Activated CD8-positive, alpha-beta memory T cell treated with anti-CD3 and anti-CD28 coated beads, Interleukin-2, amount 50 U/mL, for 1 hour (primary cell): ENCODE results near the gene TARBP1.
"Not testable (repeated sequence)": the region's sequence is repeated elsewhere in the genome, so short reads cannot be mapped to it uniquely, and the experiment has no call there.

Source experiments
- DNase-seq: peaks from one replicate; pipeline ENCODE4 v3.0.0-alpha.2; 2020; ENCODE audit errors: extremely low read depth

Gene TARBP1

GRCh38 chr1:234388094-234388493 lies 90.9 kb downstream of the TARBP1 start:
- no peak for DNase-seq

GRCh38 chr1:234386122-234386521 lies 92.9 kb downstream of the TARBP1 start:
- DNase-seq, result no peak

- no peak for DNase-seq
Measured at GRCh38 chr1:234381699-234382555, 97.1 kb downstream of the TARBP1 start.

GRCh38 chr1:234379591-234380109 lies 99.3 kb downstream of the TARBP1 start:
- not testable (repeated sequence) for DNase-seq

GRCh38 chr1:234375672-234376071 lies 103.3 kb downstream of the TARBP1 start:
- DNase-seq, result no peak

- DNase-seq, result no peak
Measured at GRCh38 chr1:234373959-234374254, 105.1 kb downstream of the TARBP1 start.

GRCh38 chr1:234373064-234373958 lies 105.7 kb downstream of the TARBP1 start, which contains the start of gene COA6:
COA6 (plus strand) TSS chr1:234373456; CDS start chr1:234373467, 11 bp downstream.
- peak; percentile 83 for DNase-seq

- no peak for DNase-seq
Measured at GRCh38 chr1:234372011-234372757, 106.8 kb downstream of the TARBP1 start.

GRCh38 chr1:234371414-234371813 lies 107.6 kb downstream of the TARBP1 start:
- no peak for DNase-seq

GRCh38 chr1:234369784-234370183 lies 109.2 kb downstream of the TARBP1 start:
- no peak for DNase-seq

GRCh38 chr1:234369033-234369430 lies 109.9 kb downstream of the TARBP1 start:
- no peak for DNase-seq

- no peak for DNase-seq
Measured at GRCh38 chr1:234368320-234369032, 110.5 kb downstream of the TARBP1 start.

GRCh38 chr1:234362558-234362957 lies 116.4 kb downstream of the TARBP1 start:
- DNase-seq, result no peak

GRCh38 chr1:234361102-234361603 lies 117.8 kb downstream of the TARBP1 start:
- no peak for DNase-seq

GRCh38 chr1:234357831-234358230 lies 121.1 kb downstream of the TARBP1 start:
- no peak for DNase-seq

GRCh38 chr1:234356615-234357269 lies 122.2 kb downstream of the TARBP1 start:
- not testable (repeated sequence) for DNase-seq

- DNase-seq, result no peak
Measured at GRCh38 chr1:234355782-234356510, 123.0 kb downstream of the TARBP1 start.

GRCh38 chr1:234348964-234349363 lies 130.0 kb downstream of the TARBP1 start:
- no peak for DNase-seq

- DNase-seq, result no peak
Measured at GRCh38 chr1:234345237-234345636, 133.7 kb downstream of the TARBP1 start.

- DNase-seq, result no peak
Measured at GRCh38 chr1:234342774-234343173, 136.2 kb downstream of the TARBP1 start.
